OCI-LY3 (cell line): ENCODE measurements around the gene ANKRD10.

ENCODE experiments used
- EZH2phosphoT487 ChIP-seq: fragments of 200-600 bp; shearing (Covaris generic); IDR thresholded peaks from 2 replicates; pipeline ENCODE4 v1.6.1; 2018; ENCODE audit warnings: antibody characterized with exemption, mixed run types, low read depth
- TF ChIP-seq, protein P1 (sequence below): fragments of 200-600, 300-600 bp; sonication (generic); IDR thresholded peaks from 2 replicates; pipeline ENCODE4 v1.5.1; 2014; ENCODE audit warnings: antibody characterized with exemption, low read length, low read depth

DNA sequence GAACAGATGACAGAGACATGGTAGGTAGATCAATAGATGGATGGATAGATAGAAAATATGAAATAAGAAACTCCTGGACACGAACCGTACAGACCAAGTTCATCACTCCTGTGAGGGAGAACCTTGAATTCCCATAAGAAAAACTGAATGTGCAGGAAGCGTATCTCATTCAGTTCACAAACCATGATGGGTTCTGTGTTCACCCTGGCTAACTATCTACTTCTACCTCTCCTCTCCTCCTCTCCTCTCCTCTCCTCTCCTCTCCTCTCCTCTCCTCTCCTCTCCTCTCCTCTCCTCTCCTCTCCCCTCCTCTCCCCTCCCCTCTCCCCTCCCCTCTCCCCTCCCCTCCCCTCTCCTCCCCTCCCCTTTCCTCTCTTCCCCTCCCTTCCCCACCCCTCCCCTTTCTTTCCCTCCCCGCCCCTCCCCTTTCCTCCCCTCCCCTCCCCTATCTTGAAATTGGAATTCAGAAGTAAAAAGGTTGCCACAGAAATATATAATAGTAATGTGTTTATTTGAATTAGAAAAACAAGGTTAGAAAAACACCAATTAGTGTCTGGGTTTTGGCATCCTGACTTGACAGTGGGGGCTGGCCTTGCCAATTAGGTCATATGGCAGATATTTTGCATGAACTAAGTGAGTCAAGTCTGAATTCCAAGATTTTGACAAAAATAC is 75.9 kb downstream of the ANKRD10 start:
- TF ChIP-seq, protein P1, sequence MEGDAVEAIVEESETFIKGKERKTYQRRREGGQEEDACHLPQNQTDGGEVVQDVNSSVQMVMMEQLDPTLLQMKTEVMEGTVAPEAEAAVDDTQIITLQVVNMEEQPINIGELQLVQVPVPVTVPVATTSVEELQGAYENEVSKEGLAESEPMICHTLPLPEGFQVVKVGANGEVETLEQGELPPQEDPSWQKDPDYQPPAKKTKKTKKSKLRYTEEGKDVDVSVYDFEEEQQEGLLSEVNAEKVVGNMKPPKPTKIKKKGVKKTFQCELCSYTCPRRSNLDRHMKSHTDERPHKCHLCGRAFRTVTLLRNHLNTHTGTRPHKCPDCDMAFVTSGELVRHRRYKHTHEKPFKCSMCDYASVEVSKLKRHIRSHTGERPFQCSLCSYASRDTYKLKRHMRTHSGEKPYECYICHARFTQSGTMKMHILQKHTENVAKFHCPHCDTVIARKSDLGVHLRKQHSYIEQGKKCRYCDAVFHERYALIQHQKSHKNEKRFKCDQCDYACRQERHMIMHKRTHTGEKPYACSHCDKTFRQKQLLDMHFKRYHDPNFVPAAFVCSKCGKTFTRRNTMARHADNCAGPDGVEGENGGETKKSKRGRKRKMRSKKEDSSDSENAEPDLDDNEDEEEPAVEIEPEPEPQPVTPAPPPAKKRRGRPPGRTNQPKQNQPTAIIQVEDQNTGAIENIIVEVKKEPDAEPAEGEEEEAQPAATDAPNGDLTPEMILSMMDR = no peak
- no peak for TF ChIP-seq EZH2phosphoT487
